HG02763 (cell line): Measurements from ENCODE around the gene SCARB2.
"Not testable (repeated sequence)": the region's sequence is repeated elsewhere in the genome, so short reads cannot be mapped to it uniquely, and the experiment has no call there.

Experiments
- ATAC-seq: cut with Tn5 transposase; IDR thresholded peaks from one replicate; pipeline ENCODE4 v1.9.1; 2021; ENCODE audit warnings: mild to moderate bottlenecking, moderate library complexity; ENCODE audit not compliant: unreplicated experiment

Gene SCARB2, protein sequence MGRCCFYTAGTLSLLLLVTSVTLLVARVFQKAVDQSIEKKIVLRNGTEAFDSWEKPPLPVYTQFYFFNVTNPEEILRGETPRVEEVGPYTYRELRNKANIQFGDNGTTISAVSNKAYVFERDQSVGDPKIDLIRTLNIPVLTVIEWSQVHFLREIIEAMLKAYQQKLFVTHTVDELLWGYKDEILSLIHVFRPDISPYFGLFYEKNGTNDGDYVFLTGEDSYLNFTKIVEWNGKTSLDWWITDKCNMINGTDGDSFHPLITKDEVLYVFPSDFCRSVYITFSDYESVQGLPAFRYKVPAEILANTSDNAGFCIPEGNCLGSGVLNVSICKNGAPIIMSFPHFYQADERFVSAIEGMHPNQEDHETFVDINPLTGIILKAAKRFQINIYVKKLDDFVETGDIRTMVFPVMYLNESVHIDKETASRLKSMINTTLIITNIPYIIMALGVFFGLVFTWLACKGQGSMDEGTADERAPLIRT

DNA sequence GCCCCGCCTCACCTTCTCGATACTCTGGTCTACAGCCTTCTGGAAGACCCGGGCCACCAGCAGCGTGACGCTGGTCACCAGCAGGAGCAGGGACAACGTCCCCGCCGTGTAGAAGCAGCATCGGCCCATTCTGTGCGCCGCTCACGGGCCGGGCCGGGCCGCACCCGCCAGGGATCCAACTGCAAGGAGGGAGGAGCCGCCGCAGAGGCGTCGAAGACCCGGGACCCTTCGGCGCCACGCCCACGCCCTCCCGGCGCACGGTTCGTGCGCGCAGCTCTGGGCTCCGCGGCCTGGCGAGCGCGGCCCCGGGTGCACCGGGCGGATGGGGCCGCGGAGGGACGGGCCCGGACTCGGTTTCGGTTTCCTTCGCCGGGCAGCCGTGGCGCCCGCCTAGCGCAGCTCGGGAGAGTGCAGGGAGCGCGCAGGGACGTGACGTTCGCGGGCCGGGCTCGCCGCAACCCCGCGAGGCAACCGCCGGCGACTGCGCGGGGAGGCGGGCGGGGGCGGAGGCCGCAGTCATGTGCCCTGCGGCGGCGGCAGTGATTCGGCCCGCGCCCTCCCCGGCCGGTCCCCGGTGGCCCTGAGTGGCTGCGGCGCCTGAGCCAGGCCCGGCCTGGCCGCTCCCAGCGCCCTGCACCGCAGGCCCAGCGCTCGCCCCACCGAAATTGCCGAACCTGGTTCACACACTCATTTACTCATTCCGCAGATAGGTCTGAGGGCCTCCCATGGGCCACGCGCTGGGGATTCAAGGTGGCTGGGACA lies at the start of gene SCARB2:
Gene SCARB2 (minus strand): TSS at position 410 of the 762 bp plus-strand sequence. CDS start 281 bp downstream, at position 129.
- ATAC-seq, result peak; percentile 74

DNA sequence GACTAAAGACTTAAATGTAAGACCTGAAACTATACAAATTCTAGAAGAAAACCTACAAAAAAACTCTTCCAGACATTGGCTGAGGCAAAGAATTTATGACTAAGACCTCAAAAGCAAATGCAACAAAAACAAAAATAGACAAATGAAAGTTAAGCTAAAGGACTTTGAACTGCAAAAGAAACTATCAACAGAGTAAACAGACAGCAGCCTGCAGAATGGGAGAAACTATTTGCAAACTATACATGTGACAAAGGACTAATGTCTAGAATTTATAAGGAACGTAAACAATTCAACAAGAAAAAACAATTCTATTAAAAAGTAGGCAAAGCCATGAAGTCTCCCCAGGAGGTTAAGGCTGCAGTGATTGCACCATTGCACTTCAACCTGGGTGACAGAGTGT lies 46.9 kb upstream of the SCARB2 start:
- no peak for ATAC-seq

DNA sequence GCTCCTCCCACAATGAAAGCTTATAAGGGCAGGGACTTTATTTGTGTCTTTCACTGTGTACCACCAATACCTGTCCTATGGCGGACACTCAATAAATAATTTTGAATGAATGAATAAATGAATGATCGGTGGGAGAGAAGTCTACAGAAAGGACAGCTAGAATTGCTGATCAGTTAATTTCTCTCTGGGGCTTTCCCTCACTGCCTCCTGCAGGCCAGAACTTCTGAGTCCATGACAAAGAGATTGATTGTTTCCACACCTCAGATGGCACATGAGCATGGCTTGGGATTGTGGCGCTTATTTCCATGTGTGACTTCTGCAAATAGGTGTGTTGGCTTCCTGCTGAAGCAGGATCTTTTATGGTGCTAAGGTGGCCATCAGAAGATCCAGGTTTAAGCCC lies 44.2 kb upstream of the SCARB2 start:
- no peak for ATAC-seq

DNA sequence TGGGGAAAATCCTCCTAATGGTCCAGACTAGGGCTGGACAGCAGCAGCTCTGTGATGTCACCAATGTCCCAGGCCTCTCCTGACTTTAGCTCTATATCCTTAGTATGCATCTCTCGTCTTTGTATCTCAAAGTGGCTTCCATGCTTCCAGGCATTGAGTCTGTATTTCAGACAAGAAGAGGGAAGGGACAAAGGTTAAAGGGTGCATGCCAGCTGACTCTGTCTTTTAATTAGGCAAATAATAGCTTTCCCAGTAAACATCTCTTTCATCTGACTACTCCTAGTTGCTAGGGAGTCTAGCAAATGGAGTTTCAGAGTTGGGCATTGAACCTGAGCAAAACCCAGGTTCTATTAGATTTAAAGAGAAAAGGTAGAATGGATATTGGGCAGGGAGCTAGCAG lies 43.3 kb upstream of the SCARB2 start:
- no peak for ATAC-seq

DNA sequence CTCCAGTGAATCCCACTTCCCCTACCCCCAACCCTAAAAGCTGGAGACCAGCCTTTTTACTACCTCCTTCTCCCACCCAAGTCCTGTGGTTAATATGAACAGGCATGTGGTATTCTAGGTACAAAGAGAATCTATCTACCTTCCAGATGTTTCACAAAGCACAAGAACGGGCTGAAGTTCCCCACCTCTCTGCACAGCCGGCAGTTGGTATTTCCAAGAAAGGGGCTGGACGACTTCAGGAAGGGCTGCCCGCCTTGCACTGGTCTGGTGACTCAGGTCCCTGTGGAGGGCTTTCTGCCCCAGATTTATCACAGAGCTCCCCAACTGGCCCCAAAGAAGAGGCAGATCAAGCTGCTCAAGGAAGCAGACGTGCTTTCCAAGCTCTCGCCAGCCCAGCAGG lies 42.4 kb upstream of the SCARB2 start:
- no peak for ATAC-seq

DNA sequence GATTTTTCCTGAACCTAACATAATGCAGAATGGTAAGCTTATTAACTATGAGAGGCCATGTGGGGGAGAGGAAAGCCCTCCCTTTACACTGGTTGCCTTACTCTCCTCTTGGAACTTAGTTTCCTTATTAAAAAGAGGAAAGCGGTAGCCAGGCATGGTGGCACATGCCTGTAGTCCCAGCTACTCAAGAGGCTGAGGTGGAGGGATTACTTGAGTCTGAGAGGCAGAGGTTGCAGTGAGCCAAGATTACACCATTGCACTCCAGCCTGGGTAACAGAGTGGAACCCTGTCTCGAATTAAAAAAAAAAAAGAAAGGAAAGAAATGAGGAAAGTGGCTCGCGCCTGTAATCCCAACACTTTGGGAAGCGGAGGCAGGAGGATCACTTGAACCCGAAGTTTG lies 39.9 kb upstream of the SCARB2 start:
- ATAC-seq, result no peak

DNA sequence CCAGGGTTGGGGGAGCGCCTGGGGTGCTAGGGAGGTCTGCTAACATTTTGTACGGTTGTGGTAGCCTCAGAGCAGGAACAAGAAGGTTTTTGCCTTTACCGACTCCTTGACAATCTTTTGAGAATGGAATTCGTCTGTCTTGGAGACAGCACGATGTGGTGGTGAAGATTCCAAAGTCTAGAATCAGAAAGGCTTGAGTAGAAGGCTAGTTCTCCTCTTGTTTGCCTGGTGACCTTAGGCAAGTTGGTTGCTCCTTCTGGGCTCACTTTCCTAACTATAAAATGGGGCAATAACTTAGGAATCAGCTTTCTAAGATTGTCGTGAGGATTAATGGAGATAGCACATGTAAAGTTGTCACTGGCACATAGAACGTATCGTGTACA lies 38.6 kb upstream of the SCARB2 start:
- ATAC-seq, result no peak

DNA sequence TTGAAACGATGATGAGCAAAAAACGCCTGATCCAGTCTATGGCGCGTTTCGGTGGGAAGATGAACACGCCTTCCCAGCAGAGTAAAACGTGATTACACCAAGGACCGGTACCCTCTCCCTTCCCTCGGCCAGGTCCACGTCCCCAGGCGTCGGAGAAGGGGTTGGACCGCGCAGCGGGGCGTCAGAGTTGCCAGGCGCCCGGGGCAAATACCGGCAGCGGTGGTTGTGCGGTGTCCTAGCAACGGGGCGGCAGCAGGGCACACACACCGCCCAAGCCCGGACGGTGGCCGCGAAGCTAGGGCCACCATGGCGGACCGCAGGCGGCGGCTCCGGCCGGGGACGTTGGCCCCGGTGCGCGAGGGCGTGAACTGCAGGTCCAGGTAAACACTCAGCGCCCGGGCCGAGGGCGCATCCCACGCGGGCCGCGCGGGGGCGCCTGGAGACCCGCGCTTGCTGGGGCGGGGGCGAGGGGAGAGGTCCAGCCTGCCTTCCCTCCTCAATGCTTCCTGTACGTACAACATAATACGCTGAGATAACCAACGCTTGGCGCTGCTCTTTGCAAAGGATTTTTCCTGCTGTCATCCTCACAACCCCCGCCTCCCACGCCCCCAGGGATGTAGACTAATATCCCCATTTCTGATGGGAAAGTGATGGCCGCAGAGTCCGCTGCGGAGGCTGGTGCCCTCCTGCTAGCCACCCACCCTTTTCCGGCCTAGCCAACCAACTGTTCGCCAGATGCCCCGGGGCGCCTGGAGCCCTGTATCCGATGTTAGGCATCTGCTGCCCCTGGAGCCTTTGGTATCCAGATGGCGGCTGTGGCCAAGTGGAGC lies 38.0 kb upstream of the SCARB2 start, which contains the start of gene FAM47E:
Gene FAM47E (plus strand): TSS at position 281 of the 830 bp plus-strand sequence. CDS start 26 bp downstream, at position 307.
- ATAC-seq, result no peak

DNA sequence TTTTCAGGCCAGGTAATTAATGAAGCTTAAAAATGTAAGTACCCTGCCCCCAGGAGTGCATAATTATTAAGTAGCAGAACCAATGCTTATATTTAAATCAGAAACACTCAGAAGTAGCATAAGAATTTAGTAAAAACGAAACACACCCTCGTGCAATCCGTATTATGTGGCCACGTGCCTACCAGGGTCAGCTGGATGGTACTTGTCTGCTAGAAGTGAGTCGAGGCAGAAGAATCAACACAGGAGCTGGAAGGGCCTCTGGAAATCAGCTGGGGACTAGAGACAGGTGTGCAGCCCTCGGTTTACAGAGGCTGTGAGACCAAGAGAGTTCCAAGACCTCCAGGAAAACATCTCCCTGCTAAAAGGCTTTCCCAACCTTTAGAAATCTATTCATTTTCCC lies 37.3 kb upstream of the SCARB2 start:
- ATAC-seq, result no peak

DNA sequence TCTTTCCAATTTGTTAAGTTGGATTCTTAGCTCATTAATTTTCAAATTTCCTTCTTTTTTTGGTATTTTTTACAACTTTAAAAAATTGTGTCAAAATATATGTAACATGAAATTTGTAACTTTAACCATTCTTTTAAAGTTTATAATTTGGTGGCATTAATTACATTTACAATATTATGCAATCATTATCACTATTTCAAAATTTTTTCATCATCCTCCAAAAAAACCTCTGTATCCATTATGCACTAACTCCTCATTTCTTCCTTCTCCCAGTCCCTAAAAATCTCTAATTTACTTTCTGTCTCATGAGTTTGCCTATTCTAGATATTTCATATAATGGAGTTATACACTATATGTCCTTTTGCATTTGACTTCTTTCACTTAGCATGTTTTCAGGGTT lies 33.2 kb upstream of the SCARB2 start:
- no peak for ATAC-seq

DNA sequence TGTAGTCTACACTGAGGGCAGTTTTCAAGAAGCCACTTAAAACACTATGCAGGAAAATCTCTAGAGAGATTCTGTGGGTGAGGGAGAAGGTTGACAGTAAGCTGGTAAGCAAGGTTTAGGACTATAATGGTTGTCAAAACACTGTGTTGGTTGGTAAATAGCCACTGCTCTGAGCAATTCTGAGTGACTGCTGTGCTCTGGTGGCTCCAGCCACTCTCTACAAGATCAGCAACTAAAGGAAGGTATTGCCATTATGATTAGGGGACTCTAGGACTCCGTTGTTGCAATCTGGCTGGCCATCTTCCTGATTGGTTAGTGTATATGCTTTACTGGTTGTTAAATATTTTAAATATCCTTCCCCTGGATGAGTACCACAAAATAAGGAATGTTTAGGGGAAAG lies 32.4 kb upstream of the SCARB2 start:
- ATAC-seq, result no peak

DNA sequence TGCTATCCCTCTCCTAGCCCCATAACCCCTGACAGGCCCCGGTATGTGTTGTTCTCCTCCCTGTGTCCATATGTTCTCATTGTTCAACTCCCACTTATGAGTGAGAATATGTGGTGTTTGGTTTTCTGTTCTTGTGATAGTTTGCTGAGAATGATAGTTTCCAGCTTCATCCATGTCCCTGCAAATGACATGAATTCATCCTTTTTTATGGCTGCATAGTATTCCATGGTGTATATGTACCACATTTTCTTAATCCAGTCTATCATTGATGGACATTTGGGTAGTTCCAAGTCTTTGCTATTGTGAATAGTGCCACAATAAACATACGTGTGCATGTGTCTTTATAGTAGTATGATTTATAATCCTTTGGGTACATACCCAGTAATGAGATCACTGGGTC lies 30.3 kb upstream of the SCARB2 start:
- not testable (repeated sequence) for ATAC-seq

DNA sequence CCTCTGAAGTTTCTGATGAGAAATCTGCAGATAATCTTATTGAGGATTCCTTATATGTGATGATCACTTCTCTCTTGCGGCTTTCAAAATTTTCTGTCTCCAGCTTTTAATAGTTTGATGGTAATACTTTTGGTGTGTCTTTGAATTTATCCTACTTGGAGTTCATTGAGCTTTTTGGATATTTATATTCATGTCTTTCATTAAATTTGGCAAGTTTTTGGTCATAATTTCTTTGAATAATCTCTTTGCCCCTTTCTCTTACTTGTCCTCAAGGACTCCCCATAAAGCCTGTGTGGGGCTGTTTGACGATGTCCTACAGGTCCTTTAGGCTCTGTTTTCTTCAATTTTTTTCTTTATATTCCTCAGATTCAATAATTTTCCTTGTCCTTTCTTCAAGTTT lies 26.6 kb upstream of the SCARB2 start:
- ATAC-seq, result no peak

DNA sequence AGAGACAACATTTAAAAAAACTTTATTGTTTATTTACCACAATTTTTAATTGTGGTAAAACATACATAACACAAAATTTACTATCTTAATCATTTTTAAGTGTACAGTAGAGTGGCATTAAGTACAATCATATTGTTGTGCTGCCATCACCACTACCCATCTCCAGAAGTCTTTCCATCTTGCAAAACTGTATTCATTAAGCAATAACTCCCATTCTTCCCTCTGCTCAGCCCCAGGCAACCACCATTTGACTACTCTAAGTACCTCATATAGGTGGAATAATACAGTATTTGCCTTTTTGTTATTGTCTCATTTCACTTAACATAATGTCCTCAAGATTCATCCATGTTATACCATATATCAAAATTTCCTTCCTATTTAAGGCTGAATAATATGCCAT lies 25.1 kb upstream of the SCARB2 start:
- no peak for ATAC-seq

DNA sequence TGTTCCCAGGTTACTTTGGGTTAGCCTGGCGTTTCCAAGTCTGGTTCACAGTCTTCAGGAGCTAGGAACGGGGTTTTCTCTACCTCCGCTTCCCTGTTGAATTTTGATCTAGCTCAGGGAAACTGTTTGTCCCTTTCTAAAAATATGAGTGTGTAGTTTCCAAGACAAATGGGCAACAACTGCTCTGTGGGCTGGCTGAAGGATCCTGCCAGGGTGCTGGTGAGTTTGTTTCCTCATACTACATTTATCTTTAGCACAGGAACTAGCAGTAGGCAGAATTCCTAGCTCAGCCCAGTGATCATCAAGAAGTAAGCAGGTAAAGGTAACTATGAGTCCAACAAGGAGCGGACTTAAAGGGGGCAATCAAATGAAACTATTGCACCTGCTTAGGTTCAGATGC lies 24.6 kb upstream of the SCARB2 start:
- no peak for ATAC-seq

DNA sequence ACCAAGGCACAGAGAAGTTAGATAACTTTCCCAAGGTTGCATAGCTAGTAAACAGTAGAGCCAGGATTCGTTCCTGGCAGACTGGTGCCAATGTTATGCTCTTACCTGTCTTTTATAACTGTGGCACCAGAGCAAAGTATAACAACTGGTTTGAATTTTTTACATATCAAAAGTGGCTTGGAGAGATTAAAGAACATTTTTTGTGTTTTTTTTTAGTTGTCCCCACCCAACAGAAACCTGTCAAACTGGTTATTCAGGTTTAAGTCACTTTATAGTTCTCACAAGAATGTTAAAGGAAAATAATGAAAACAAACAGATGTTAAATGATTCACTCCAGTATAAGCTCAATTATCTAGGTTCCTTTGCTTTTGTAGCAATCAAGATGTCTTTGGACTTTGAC lies 22.3 kb upstream of the SCARB2 start:
- no peak for ATAC-seq

DNA sequence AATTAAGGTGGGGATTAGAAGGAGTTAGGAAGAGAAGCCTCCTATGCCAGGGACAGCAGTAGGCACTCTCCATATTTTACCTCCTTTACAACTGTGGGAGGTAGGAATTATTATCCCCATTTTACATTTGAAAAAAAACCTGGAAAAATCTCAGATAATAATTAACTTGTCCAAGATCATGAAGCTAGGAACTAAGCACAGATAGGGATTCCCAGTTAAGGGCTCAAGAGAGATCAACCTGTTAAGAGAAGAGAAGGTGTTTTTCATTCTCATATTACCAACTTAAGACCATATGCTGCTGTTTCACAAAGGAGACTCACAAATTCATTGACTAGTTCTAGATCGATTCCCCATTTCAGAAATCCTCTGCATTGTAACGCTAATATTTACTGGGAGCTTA lies 21.8 kb upstream of the SCARB2 start:
- ATAC-seq, result no peak

DNA sequence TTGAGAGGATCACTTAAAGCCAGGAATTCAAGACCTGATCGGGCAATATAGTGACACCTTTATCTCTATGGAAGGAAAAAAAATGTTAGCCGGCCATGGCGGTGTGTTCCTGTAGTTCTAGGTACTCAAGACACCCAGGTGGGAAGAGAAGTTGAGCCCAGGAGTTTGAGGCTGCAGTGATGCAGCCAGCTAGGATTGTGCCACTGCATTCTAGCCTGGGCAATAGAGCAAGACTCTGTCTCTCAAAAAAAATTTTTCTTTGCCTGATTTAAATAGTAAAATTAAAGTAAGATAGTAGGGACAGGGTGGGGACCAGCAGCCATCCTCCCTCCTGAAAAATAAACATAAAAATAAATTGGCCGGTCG lies 21.0 kb upstream of the SCARB2 start:
- ATAC-seq, result no peak

DNA sequence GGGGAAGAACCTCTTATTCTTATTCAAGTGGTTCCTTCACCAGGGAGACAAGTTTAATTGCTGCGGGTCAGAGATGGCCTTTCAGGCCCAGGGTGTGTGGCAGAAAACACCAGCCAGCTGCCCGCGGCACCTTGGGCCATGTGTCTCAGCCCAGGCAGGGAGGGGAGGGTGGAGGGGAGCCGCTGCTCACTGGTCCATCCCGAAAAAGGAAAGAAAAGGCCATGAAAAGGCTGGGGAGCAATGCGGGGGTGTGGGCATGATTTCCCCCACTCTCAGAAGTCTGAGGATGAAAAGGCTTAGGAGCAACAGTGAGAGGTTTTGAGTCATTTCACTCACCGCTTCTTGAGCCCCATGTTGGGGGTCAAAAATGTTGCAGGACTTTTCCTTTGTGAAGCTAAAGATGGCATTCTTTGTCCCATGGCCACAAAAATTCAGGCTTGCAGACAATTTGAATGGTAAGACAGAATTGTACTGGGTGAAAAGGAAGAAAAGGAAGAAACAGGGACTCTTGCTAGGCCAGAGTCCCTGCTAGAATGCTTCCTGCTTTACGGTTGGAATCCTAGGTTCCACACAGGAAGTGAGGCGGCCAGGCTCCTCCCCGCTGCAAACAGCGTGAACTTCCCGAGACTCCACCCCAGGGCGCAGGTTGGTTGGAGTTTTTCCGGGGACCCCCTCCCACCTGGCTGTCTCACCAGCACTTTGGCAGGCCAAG lies 20.5 kb upstream of the SCARB2 start:
- ATAC-seq, result no peak

DNA sequence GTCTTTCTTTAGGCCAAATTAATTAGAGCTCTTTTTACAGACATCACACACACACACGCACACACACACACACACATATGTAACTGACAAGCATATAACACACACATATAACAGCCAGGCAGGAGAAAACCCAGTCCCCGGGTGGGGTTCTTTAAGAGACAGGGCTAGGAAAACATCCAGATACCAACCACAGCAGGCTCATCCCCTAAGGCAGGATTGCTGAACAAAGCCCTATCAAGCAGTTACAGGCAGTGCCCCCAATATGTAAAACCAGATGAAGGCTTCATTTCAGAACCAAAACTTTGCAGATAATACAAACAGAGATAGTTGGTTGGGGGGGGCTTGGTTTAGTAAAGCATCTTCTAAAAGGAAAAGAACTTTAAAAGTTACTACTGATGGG lies 19.9 kb upstream of the SCARB2 start:
- no peak for ATAC-seq

DNA sequence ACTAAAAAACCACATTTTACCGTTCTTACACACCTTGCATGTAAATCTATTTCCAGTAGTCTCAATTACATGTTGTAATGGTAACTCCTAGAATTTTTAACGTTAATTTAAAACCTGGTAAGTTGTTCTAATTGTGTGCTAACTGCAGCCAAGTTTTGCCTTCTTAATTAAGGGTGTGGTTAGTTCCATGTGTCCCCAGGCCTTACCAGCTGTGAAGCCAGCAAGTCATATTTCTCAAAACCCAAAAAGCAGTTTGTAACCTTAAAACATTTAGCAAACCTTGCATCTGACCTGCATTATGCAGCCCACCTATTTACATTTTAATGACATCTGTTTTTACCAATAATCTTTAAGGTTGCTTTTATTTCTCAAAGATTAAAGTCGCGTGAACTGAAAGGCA lies 19.5 kb upstream of the SCARB2 start:
- ATAC-seq, result no peak
